GM12878 (cell line): ENCODE measurements around the gene FMNL2. TPM values are rescaled to one million over a fixed set of nuclear protein-coding genes. Genes with fewer than 3 reads are reported as not detected.

ENCODE experiments used
- ATAC-seq: fragments of 200-7000 bp; cut with Tn5 transposase; 3 replicates; pipeline ENCODE4 v1.9.1; 2020; ENCODE audit warnings: mild to moderate bottlenecking, moderate library complexity
- BruUV-seq: library from RNA; stranded (reverse); fragments of 400-500 nt; replicated peaks from 2 replicates; lab custom pipeline; 2021; lab: Mats Ljungman, UMichigan
- CTCF ChIA-PET: fragments of 300-600 bp; sonication (Branson Sonifier 250); formaldehyde crosslinking; extraction: SDS; loops from one replicate; lab custom pipeline; 2021; ENCODE audit warnings: inconsistent platforms; lab: Yijun Ruan, JAX
- POLR2A ChIA-PET: fragments of 350-600 bp; formaldehyde crosslinking; extraction: SDS; loops from one replicate; lab custom pipeline; 2021; ENCODE audit warnings: inconsistent platforms; lab: Charles Lee
- RAD21 ChIA-PET: fragments of 300-600 bp; sonication (Branson Sonifier 250); formaldehyde crosslinking; loops from one replicate; lab custom pipeline; 2023; ENCODE audit warnings: antibody characterized with exemption; ENCODE audit not compliant: unreplicated experiment; lab: Charles Lee
- SMC1A ChIA-PET: fragments of 300-600 bp; sonication (Branson Sonifier 250); formaldehyde crosslinking; loops from one replicate; lab custom pipeline; 2023; ENCODE audit not compliant: unreplicated experiment, uncharacterized antibody; lab: Charles Lee
- DNase-seq: peaks from one replicate; pipeline ENCODE4 v3.0.0-alpha.2; 2011; ENCODE audit warnings: low read depth, low spot score
- FAIRE-seq: peaks from 3 replicates; lab custom pipeline; 2011; peaks lifted over from hg19 to GRCh38; lab: Jason Lieb, UNC
- H2AFZ ChIP-seq: 2 replicates; pipeline ENCODE4 v1.6.0; 2011; ENCODE audit warnings: low read depth, low read length, control low read depth; ENCODE audit not compliant: control insufficient read depth
- H3K27ac ChIP-seq: 2 replicates; pipeline ENCODE4 v1.5.1; 2011; ENCODE audit warnings: control low read depth; ENCODE audit not compliant: control insufficient read depth, insufficient read depth
- H3K27me3 ChIP-seq, 2 experiments: replicated peaks in 1 of 2; 2 replicates each; pipeline versions ENCODE4 v1.6.0 to v1.6.1; 2011; ENCODE audit warnings: low read length in 1 of 2; ENCODE audit not compliant: control insufficient read depth in 2 of 2, insufficient read depth in 2 of 2
- H3K36me3 ChIP-seq, 2 experiments: 2 replicates each; pipeline ENCODE4 v1.5.1; 2011; ENCODE audit warnings: low read length in 1 of 2; ENCODE audit not compliant: control insufficient read depth in 2 of 2, insufficient read depth in 2 of 2
- H3K4me1 ChIP-seq: 2 replicates; pipeline ENCODE4 v1.6.1; 2011; ENCODE audit warnings: mild to moderate bottlenecking, low read length, moderate library complexity, mixed read lengths; ENCODE audit not compliant: control insufficient read depth, insufficient read depth
- H3K4me2 ChIP-seq: 2 replicates; pipeline ENCODE4 v1.6.0; 2011; ENCODE audit warnings: control low read depth; ENCODE audit not compliant: control insufficient read depth, insufficient read depth
- H3K4me3 ChIP-seq: fragments of 200-600 bp; sonication (generic); 2 replicates; pipeline ENCODE4 v1.5.1; 2016
- H3K79me2 ChIP-seq: 2 replicates; pipeline ENCODE4 v1.6.0; 2011; ENCODE audit warnings: low read length; ENCODE audit not compliant: control insufficient read depth, insufficient read depth
- H3K9ac ChIP-seq: 2 replicates; pipeline ENCODE4 v1.8.0; 2011; ENCODE audit warnings: low read length, control low read depth, mixed read lengths; ENCODE audit not compliant: control insufficient read depth, insufficient read depth
- H3K9me3 ChIP-seq: replicated peaks from 3 replicates; pipeline ENCODE4 v1.5.1; 2011; ENCODE audit warnings: mild to moderate bottlenecking, low read length; ENCODE audit not compliant: control insufficient read depth, insufficient read depth
- H4K20me1 ChIP-seq: 2 replicates; pipeline ENCODE4 v1.6.0; 2011; ENCODE audit not compliant: control insufficient read depth, insufficient read depth
- IKZF1 ChIP-seq: fragments of 450-650 bp; conservative IDR thresholded peaks from 2 replicates; pipeline ENCODE4 v1.6.1; 2017; ENCODE audit warnings: antibody characterized with exemption, mild to moderate bottlenecking
- RAD21 ChIP-seq: IDR thresholded peaks from 2 replicates; pipeline ENCODE4 v1.6.1; 2011; ENCODE audit warnings: mild to moderate bottlenecking, low read depth, low read length, moderate library complexity; ENCODE audit not compliant: insufficient read depth
- SPI1 ChIP-seq: IDR thresholded peaks from 2 replicates; pipeline ENCODE4 v1.6.1; 2011; ENCODE audit warnings: low read depth, mild to moderate bottlenecking, low read length, moderate library complexity, borderline replicate concordance; ENCODE audit not compliant: insufficient read depth
- ZBED1 ChIP-seq: IDR thresholded peaks from 2 replicates; pipeline ENCODE4 v1.6.1; 2016; ENCODE audit warnings: borderline replicate concordance
- WGBS: methylation state at CpG from one replicate; pipeline ENCODE4 v1.1.6; 2016; ENCODE audit warnings: low lambda C conversion rate; ENCODE audit not compliant: insufficient replicate concordance, insufficient coverage; ENCODE audit errors: missing lambda C conversion rate; 5-methylcytosine and 5-hydroxymethylcytosine counted together
- in situ Hi-C: fragments of 300-500 bp; cut with MboI; formaldehyde crosslinking; loops from 9 replicates; pipeline ENCODE4 v1.14.3; 2018; ENCODE audit warnings: mixed read lengths
- intact Hi-C: fragments of 100-400 bp; cut with micrococcal nuclease; formaldehyde crosslinking; loops from one replicate; pipeline ENCODE4 v1.14.2; 2022; ENCODE audit not compliant: unreplicated experiment
- polyA plus RNA-seq, 11 experiments: library from polyadenylated mRNA; depleted of rRNA in 4 of 11; unstranded in 6 of 11; stranded (reverse) in 5 of 11; fragments of >200 nt; fragmentation: Nextera tagmentation in 4 of 11; fragmentation: Illumina TruSeq in 1 of 11; extraction: Ambion mirVana in 4 of 11; extraction: Trizol in 1 of 11; gene quantifications; 1 replicate in 1 of 11; 2 replicates in 10 of 11; pipeline versions ENCODE4 v1.2.1 to v1.2.3, GENCODE V29; 2011 to 2016; ENCODE audit warnings: inconsistent platforms in 2 of 11, missing spikeins in 2 of 11, low read depth in 1 of 11
- total RNA-seq, 4 experiments: library from RNA; depleted of rRNA in 3 of 4; stranded (reverse); fragments of >200 nt in 3 of 4; fragmentation: Illumina TruSeq in 1 of 4; extraction: Trizol in 1 of 4; gene quantifications; 2 replicates each; pipeline versions ENCODE4 v1.2.1 to v1.2.3, GENCODE V29; 2013 to 2021

The FMNL2 gene
- total and polyA plus RNA-seq, 10 of the 15 experiments (the other 5 are each of a cell fraction or from before 2014, with no cell fraction given) = 0.13 to 9.9 (median 0.35) TPM

DNA sequence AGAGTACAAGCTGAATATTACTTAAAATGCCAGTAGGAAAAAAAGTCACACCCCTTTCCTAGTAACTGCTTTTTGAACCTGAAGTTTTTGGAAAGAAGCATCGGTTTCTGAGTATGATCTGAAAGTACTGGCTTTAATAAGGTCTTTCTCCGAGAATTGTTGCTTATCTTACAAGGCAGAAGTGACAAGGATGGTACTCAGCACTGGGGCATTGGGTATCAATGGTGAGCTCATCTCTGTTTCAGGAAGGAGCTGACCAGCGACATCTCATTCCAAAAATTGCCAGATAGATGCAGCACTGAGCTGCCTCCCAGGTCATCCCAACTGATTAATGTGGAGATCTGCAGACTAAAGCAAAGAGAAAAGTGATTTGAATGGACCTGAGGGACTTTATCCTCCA lies 85.4 kb downstream of the FMNL2 start:
- intact Hi-C loops = loop anchor here (5.0 kb wide), 1 partner anchor 53 kb away; no protein-coding TSS in a partner anchor

DNA sequence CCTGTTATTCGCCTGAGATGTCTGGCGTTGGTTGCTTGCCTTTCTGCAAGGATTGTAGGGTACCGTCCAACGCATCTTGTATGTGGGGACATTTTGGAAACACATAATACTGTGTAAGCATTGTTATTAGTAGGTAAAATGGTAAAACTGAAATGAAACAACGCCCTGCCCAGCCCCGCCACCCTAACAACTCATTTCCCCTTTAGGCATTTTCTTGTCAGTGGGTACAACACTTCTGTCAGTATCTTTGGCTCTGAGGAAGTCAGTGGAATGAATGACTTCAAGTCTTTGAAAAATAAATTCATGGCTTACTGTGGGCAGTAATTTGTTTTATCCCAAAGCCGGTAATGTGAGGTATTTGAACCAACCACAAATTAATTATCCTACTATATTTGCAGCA lies 86.0 kb downstream of the FMNL2 start:
- Histone ChIP-seq H3K4me2 (no peak overlapping the region), H3K9me3 (no peaks in the 10 kb centered on the region; the same call in 2 of the 3 replicates), H3K27ac (no peak overlapping the region), H4K20me1 (no peaks in the 10 kb centered on the region), H3K79me2 (no peaks in the 10 kb centered on the region; the same call in 1 of the 2 replicates), H3K4me3 (no peak overlapping the region), H3K27me3 (no peaks in the 10 kb centered on the region), H3K4me1 (no peaks in the 10 kb centered on the region; the same call in 1 of the 2 replicates), H3K36me3 (no peaks in the 10 kb centered on the region), H3K9ac (no peak overlapping the region), H2AFZ (no peak overlapping the region)
- POLR2A ChIA-PET = interaction anchor here (0.5 to 1.0 kb wide), 2 partner anchors 8 to 9 kb away, joined by 4 read pairs; no protein-coding TSS in a partner anchor
- SMC1A ChIA-PET = interaction anchor here (1.0 to 2.4 kb wide), 8 partner anchors 8 to 245 kb away, joined by 3 to 9 read pairs (median 4); partner anchors contain the start of gene STAM2
- DNase-seq = no peak
- 40% methylated on average over 7 of the region's 7 CpGs for WGBS
- intact Hi-C loops (loop anchor here (5.0 kb wide), 1 partner anchor 54 kb away; no protein-coding TSS in a partner anchor), in situ Hi-C loops (no loop called here)
- peak; percentile 58 for ATAC-seq
- CTCF ChIA-PET = interaction anchor here (1.4 to 1.8 kb wide), 2 partner anchors 9 to 10 kb away, joined by 4 to 5 read pairs; no protein-coding TSS in a partner anchor
- no TSS peak for BruUV-seq
- no peak for FAIRE-seq
- TF ChIP-seq SPI1 (peak; percentile 30; the same call in 1 of the 2 replicates), ZBED1 (no peak)
- RAD21 ChIA-PET = interaction anchor here (1.0 to 1.8 kb wide), 6 partner anchors 9 to 83 kb away, joined by 3 to 6 read pairs (median 4); no protein-coding TSS in a partner anchor

More for the DNA sequence above, 85.4 kb downstream of the FMNL2 start:
- ChIA-PET SMC1A (interaction anchor here (0.8 to 2.4 kb wide), 5 partner anchors 9 to 47 kb away, joined by 3 to 6 read pairs (median 4); no protein-coding TSS in a partner anchor), CTCF (interaction anchor here (1.0 to 1.8 kb wide), 3 partner anchors 9 to 215 kb away, joined by 4 to 5 read pairs (median 4); no protein-coding TSS in a partner anchor), POLR2A (interaction anchor here (0.5 to 1.0 kb wide), 2 partner anchors 9 kb away, joined by 4 read pairs; no protein-coding TSS in a partner anchor), RAD21 (interaction anchor here (1.2 to 1.8 kb wide), 4 partner anchors 9 to 48 kb away, joined by 3 to 6 read pairs (median 4); no protein-coding TSS in a partner anchor)
- DNase-seq (no peak), ATAC-seq (peak; percentile 9; the same call in 1 of the 3 replicates), FAIRE-seq (no peak)
- BruUV-seq = no TSS peak
- in situ Hi-C loops = no loop called here
- Histone ChIP-seq H3K79me2 (no peaks in the 10 kb centered on the region; the same call in 1 of the 2 replicates), H4K20me1 (no peaks in the 10 kb centered on the region), H3K9ac (no peak overlapping the region), H3K27me3 (no peaks in the 10 kb centered on the region), H3K9me3 (no peaks in the 10 kb centered on the region; the same call in 2 of the 3 replicates), H3K27ac (no peak overlapping the region), H3K4me2 (no peak overlapping the region), H2AFZ (no peak overlapping the region), H3K4me3 (no peak overlapping the region), H3K4me1 (no peaks in the 10 kb centered on the region; the same call in 1 of the 2 replicates), H3K36me3 (no peaks in the 10 kb centered on the region)
- TF ChIP-seq IKZF1 = no peak
- no peak for TF ChIP-seq RAD21
- WGBS = 18% methylated on average over 3 of the region's 3 CpGs
